ENCODE measurements around the gene SLC34A1. TPM values are rescaled to one million over a fixed set of nuclear protein-coding genes. Genes with fewer than 3 reads are reported as not detected.

SLC34A1 gene
- total RNA-seq, 1 donor from 2014 or later: not detected

GRCh38 chr5:177447611-177448243, 63.5 kb downstream of the SLC34A1 start:
- peaks cover 19% of the 10 kb centered on the region for H3K4me1 Mint-ChIP-seq (ENCODE audit: low read depth, unreplicated experiment)
- Histone ChIP-seq H3K4me2 (ENCODE audit: low read length) (peak overlapping the region; percentile 95), H2AFZ (ENCODE audit: low read depth, low read length) (no peak overlapping the region), H3K36me3 (ENCODE audit: insufficient read depth, low read length) (no peaks in the 10 kb centered on the region), H3K27ac (ENCODE audit: low read depth, low read length) (no peak overlapping the region), H3K4me3 (ENCODE audit: insufficient read depth, low read depth, low read length) (peak overlapping the region; percentile 53), H3K27me3 (ENCODE audit: insufficient read depth, low read length) (no peaks in the 10 kb centered on the region), H3K9me3 (ENCODE audit: insufficient read depth, low read depth, low read length) (no peaks in the 10 kb centered on the region), H4K20me1 (ENCODE audit: insufficient read depth, low read length) (peaks cover 40% of the 10 kb centered on the region), H3K79me2 (ENCODE audit: insufficient read depth, low read length) (no peaks in the 10 kb centered on the region), H3K9ac (ENCODE audit: low read length) (peak overlapping the region; percentile 54), H3K4me1 (ENCODE audit: insufficient read depth, low read length) (peaks cover 18% of the 10 kb centered on the region)
- no peak for TF ChIP-seq EZH2 (IDR thresholded peaks at IDR 0.05; ENCODE audit: insufficient read depth, low read length)
- TF ChIP-seq, protein P1, sequence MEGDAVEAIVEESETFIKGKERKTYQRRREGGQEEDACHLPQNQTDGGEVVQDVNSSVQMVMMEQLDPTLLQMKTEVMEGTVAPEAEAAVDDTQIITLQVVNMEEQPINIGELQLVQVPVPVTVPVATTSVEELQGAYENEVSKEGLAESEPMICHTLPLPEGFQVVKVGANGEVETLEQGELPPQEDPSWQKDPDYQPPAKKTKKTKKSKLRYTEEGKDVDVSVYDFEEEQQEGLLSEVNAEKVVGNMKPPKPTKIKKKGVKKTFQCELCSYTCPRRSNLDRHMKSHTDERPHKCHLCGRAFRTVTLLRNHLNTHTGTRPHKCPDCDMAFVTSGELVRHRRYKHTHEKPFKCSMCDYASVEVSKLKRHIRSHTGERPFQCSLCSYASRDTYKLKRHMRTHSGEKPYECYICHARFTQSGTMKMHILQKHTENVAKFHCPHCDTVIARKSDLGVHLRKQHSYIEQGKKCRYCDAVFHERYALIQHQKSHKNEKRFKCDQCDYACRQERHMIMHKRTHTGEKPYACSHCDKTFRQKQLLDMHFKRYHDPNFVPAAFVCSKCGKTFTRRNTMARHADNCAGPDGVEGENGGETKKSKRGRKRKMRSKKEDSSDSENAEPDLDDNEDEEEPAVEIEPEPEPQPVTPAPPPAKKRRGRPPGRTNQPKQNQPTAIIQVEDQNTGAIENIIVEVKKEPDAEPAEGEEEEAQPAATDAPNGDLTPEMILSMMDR (IDR thresholded peaks at IDR 0.05; ENCODE audit: insufficient read depth, low read depth, low read length): no peak
- H3K4me3 Mint-ChIP-seq (ENCODE audit: unreplicated experiment): peak overlapping the region; percentile 71
- peak overlapping the region; percentile 24 for H3K27ac Mint-ChIP-seq (ENCODE audit: unreplicated experiment)
- H3K36me3 Mint-ChIP-seq (ENCODE audit: low read depth, unreplicated experiment): peaks cover 4% of the 10 kb centered on the region
- H3K27me3 Mint-ChIP-seq (ENCODE audit: low read depth, unreplicated experiment): peaks cover 4% of the 10 kb centered on the region
- FAIRE-seq (no peak), DNase-seq (ENCODE audit: low read depth) (peak; percentile 60)
- no peaks in the 10 kb centered on the region for H3K9me3 Mint-ChIP-seq (ENCODE audit: unreplicated experiment)

Other genes starting within 250 kb of the SLC34A1 start
- gene RAB24, start 80.7 kb upstream of the SLC34A1 start, total RNA-seq: 31.7 and 36.4 TPM in 2 replicates
- 178 and 196 TPM in 2 replicates for gene PRELID1, start 80.6 kb upstream of the SLC34A1 start, total RNA-seq
- gene MXD3, start 72.5 kb upstream of the SLC34A1 start, total RNA-seq: 2.3 and 2.8 TPM in 2 replicates
- 103 and 106 TPM in 2 replicates for gene LMAN2, start 32.8 kb upstream of the SLC34A1 start, total RNA-seq
- 7.8 and 11.3 TPM in 2 replicates for gene RGS14, start 26.5 kb upstream of the SLC34A1 start, total RNA-seq
- gene PFN3, start 16.2 kb downstream of the SLC34A1 start, total RNA-seq: not detected in 2 replicates
- gene F12, start 25.1 kb downstream of the SLC34A1 start, total RNA-seq: 2.8 and 3.0 TPM in 2 replicates
- 19.7 and 25.9 TPM in 2 replicates for gene GRK6, start 42.2 kb downstream of the SLC34A1 start, total RNA-seq
- 9.9 TPM in 2 replicates for gene PRR7, start 62.4 kb downstream of the SLC34A1 start, total RNA-seq
- gene DBN1, start 89.2 kb downstream of the SLC34A1 start, total RNA-seq: 350 and 371 TPM in 2 replicates
- 590 and 591 TPM in 2 replicates for gene PDLIM7, start 113.2 kb downstream of the SLC34A1 start, total RNA-seq
- gene DOK3, start 125.4 kb downstream of the SLC34A1 start, total RNA-seq: 15.6 and 16.3 TPM in 2 replicates
- 92.5 and 99.5 TPM in 2 replicates for gene DDX41, start 132.5 kb downstream of the SLC34A1 start, total RNA-seq
- gene FAM193B, start 170.1 kb downstream of the SLC34A1 start, total RNA-seq: 47.8 and 48.3 TPM in 2 replicates
- 372 and 402 TPM in 2 replicates for gene TMED9, start 207.8 kb downstream of the SLC34A1 start, total RNA-seq
- 35.0 and 41.3 TPM in 2 replicates for gene B4GALT7, start 215.7 kb downstream of the SLC34A1 start, total RNA-seq

Measured in astrocyte (in vitro differentiated cells and primary cell).